ENCODE measurements around the gene IFITM10. TPM values are rescaled to one million over a fixed set of nuclear protein-coding genes. Genes with fewer than 3 reads are reported as not detected.

The IFITM10 gene
- total RNA-seq, 1 experiment from 2014 or later = 2.0 TPM

GRCh38 chr11:1765871-1766718, 15.7 kb upstream of the IFITM10 start:
- Mint-ChIP-seq H3K27ac (ENCODE audit: low read depth, unreplicated experiment) (no peak overlapping the region), H3K27me3 (ENCODE audit: insufficient read depth, unreplicated experiment) (no peaks in the 10 kb centered on the region), H3K9me3 (ENCODE audit: unreplicated experiment) (no peaks in the 10 kb centered on the region), H3K4me1 (ENCODE audit: insufficient read depth, unreplicated experiment) (peaks cover 26% of the 10 kb centered on the region), H3K4me3 (ENCODE audit: unreplicated experiment) (no peak overlapping the region), H3K36me3 (ENCODE audit: insufficient read depth, unreplicated experiment) (peaks cover 11% of the 10 kb centered on the region)
- TF ChIP-seq, protein P1, sequence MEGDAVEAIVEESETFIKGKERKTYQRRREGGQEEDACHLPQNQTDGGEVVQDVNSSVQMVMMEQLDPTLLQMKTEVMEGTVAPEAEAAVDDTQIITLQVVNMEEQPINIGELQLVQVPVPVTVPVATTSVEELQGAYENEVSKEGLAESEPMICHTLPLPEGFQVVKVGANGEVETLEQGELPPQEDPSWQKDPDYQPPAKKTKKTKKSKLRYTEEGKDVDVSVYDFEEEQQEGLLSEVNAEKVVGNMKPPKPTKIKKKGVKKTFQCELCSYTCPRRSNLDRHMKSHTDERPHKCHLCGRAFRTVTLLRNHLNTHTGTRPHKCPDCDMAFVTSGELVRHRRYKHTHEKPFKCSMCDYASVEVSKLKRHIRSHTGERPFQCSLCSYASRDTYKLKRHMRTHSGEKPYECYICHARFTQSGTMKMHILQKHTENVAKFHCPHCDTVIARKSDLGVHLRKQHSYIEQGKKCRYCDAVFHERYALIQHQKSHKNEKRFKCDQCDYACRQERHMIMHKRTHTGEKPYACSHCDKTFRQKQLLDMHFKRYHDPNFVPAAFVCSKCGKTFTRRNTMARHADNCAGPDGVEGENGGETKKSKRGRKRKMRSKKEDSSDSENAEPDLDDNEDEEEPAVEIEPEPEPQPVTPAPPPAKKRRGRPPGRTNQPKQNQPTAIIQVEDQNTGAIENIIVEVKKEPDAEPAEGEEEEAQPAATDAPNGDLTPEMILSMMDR (IDR thresholded peaks at IDR 0.05; ENCODE audit: unreplicated experiment) = no peak
- no peak for DNase-seq (ENCODE audit: unreplicated experiment)
- CTCF ChIA-PET = interaction anchor here (0.7 kb wide), 1 partner anchor 233 kb away, joined by 3 read pairs; no protein-coding TSS in a partner anchor
- no TSS peak for BruUV-seq (replicated peaks)
- POLR2A ChIA-PET = interaction anchor here (0.6 kb wide), 1 partner anchor 55 kb away, joined by 3 read pairs; no protein-coding TSS in a partner anchor
- intact Hi-C loops (cut with micrococcal nuclease) = no loop called here

- peak; percentile 76 for DNase-seq (ENCODE audit: unreplicated experiment)
- ChIA-PET CTCF (interaction anchor here (0.7 to 1.3 kb wide), 6 partner anchors 10 to 99 kb away, joined by 3 to 6 read pairs (median 4); partner anchors contain the start of gene SYT8), POLR2A (interaction anchor here (0.6 to 4.4 kb wide), 14 partner anchors 8 to 113 kb away, joined by 3 to 29 read pairs (median 4); partner anchors contain the start of genes IFITM10 and SYT8)
- BruUV-seq (replicated peaks) = no TSS peak
- H3K4me3 Mint-ChIP-seq (ENCODE audit: unreplicated experiment) = peak within 1 kb of the TSS; percentile 77
- H3K36me3 Mint-ChIP-seq (ENCODE audit: insufficient read depth, unreplicated experiment) = peaks cover 15% of the 10 kb centered on the region
- intact Hi-C loops (cut with micrococcal nuclease) = no loop called here
- H3K4me1 Mint-ChIP-seq (ENCODE audit: insufficient read depth, unreplicated experiment) = peaks cover 10% of the 10 kb centered on the region
- no peaks in the 10 kb centered on the region for H3K9me3 Mint-ChIP-seq (ENCODE audit: unreplicated experiment)
- no peaks in the 10 kb centered on the region for H3K27me3 Mint-ChIP-seq (ENCODE audit: insufficient read depth, unreplicated experiment)
- TF ChIP-seq, protein P1 (IDR thresholded peaks at IDR 0.05; ENCODE audit: unreplicated experiment) = no peak
- peak within 1 kb of the TSS; percentile 39 for H3K27ac Mint-ChIP-seq (ENCODE audit: low read depth, unreplicated experiment)
Measured at GRCh38 chr11:1763796-1764661, 13.6 kb upstream of the IFITM10 start, which contains the start of gene CTSD. Gene CTSD (minus strand): TSS chr11:1763927. CDS start chr11:1763859, 68 bp downstream.

- H3K9me3 Mint-ChIP-seq (ENCODE audit: unreplicated experiment) = no peaks in the 10 kb centered on the region
- peaks cover 10% of the 10 kb centered on the region for H3K4me1 Mint-ChIP-seq (ENCODE audit: insufficient read depth, unreplicated experiment)
- TSS peak; percentile 80 for BruUV-seq (replicated peaks)
- H3K27ac Mint-ChIP-seq (ENCODE audit: low read depth, unreplicated experiment) = no peak overlapping the region
- TF ChIP-seq, protein P1 (IDR thresholded peaks at IDR 0.05; ENCODE audit: unreplicated experiment) = no peak
- DNase-seq (ENCODE audit: unreplicated experiment) = no peak
- no peaks in the 10 kb centered on the region for H3K27me3 Mint-ChIP-seq (ENCODE audit: insufficient read depth, unreplicated experiment)
- H3K36me3 Mint-ChIP-seq (ENCODE audit: insufficient read depth, unreplicated experiment) = peaks cover 15% of the 10 kb centered on the region
- POLR2A ChIA-PET = interaction anchor here (0.6 to 4.4 kb wide), 12 partner anchors 9 to 75 kb away, joined by 3 to 115 read pairs (median 7); partner anchors contain the start of genes IFITM10, SYT8 and TNNI2
- H3K4me3 Mint-ChIP-seq (ENCODE audit: unreplicated experiment) = peak overlapping the region; percentile 74
- intact Hi-C loops (cut with micrococcal nuclease) = no loop called here
- CTCF ChIA-PET = interaction anchor here (0.7 to 3.6 kb wide), 5 partner anchors 63 to 100 kb away, joined by 3 to 45 read pairs (median 4); partner anchors contain the start of gene SYT8
Measured at GRCh38 chr11:1763336-1763795, 13.0 kb upstream of the IFITM10 start.
